SIG-M5 treated with dmso at 0.1 percent for 504 hours (cell line): ENCODE data around the gene AMHR2.

Source experiments
- DNase-seq: peaks from one replicate; lab custom pipeline; 2025; ENCODE audit not compliant: unreplicated experiment; lab: John Stamatoyannopoulos, UW

Gene AMHR2

DNA sequence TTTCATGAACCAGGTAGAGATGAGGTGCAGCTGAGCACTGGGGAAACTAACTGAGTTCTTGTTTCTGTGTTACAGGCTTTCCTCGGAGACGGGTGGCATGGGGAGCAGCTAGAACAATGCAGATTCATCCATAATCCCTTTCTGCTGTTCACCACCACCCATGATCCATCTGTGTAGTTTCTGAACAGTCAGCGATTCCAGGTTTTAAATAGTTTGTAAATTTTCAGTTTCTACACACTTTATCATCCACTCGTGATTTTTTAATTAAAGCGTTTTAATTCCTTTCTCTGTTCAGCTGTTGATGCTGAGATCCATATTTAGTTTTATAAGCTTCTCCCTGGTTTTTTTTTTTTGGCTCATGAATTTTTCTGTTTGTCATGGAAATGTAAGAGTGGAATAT is 55.7 kb downstream of the AMHR2 start:
- DNase-seq = no peak

DNA sequence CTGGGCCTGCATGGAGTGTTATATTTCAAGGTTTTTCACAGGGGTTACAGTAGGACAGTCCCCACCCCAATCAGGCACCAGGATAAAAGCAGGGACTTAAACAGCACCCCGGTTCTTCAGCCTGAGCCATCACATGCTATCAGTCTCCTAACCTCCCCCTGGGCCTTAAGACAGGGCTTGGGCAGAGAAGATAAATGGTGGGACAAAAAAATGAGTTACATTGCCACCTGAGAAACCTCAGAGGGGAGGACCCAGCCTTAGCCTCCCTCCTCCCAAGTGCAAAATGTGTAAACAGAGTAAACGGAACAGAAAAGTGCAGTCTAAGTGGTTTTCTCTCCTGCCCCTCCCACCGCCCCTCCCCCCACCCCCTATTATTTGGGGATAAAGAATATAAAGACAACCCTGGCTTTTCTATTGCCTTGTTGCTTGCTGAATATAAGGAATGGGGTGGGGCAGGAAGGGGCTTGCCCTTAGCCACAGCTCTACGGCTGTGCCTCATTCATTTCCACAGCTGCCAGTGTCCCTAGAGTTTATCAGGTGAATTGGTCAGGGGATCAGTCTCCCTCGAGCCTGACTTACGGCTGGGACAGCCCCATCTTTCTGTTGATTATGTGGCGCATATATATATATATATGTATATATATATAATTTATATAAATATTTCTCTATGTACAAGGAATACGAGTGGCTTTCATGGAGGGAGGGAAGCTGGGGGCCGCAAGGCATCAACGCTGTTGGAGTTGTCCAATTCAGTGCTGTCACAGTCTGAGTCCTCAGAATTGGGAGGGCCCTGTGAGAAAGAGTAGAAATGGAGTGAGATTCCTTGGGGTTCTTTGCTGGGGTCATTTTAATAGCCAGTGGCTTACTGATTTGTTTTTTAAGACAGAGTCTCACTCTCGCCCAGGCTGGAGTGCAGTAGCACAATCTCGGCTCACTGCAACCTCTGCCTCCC is 57.1 kb downstream of the AMHR2 start:
- DNase-seq = no peak
